HepG2 (cell line): Measurements from ENCODE around the gene GRHPR. TPM values are rescaled to one million over a fixed set of nuclear protein-coding genes. Genes with fewer than 3 reads are reported as not detected.

ENCODE experiments used
- AKAP8 ChIP-seq: sonication (generic); formaldehyde crosslinking; IDR thresholded peaks from 2 replicates; pipeline ENCODE4 v1.5.1; 2020; ENCODE audit warnings: mild to moderate bottlenecking, missing genetic modification reagents
- FOSL2 ChIP-seq: sonication (generic); formaldehyde crosslinking; IDR thresholded peaks from 2 replicates; pipeline ENCODE4 v1.4.0; 2020; ENCODE audit warnings: missing genetic modification reagents
- ISL2 ChIP-seq: sonication (generic); formaldehyde crosslinking; IDR thresholded peaks from 2 replicates; pipeline ENCODE4 v1.5.0; 2020; ENCODE audit warnings: missing genetic modification reagents
- KMT2B ChIP-seq: IDR thresholded peaks from 2 replicates; pipeline ENCODE4 v1.6.1; 2016; ENCODE audit warnings: missing genetic modification reagents, missing compliant biosample characterization
- MAFK ChIP-seq, 2 experiments: IDR thresholded peaks in 1 of 2; conservative IDR thresholded peaks in 1 of 2; 2 replicates each; pipeline ENCODE4 v1.6.1; 2011; ENCODE audit warnings: improper control_type of control experiment in 2 of 2, low read length in 2 of 2
- MAX ChIP-seq: IDR thresholded peaks from 2 replicates; pipeline ENCODE4 v1.6.1; 2012; ENCODE audit warnings: inconsistent platforms
- MXD4 ChIP-seq: IDR thresholded peaks from 2 replicates; pipeline ENCODE4 v1.6.1; 2016; ENCODE audit warnings: mild to moderate bottlenecking, missing biosample characterization, missing genetic modification reagents
- NFKB2 ChIP-seq: sonication (generic); formaldehyde crosslinking; IDR thresholded peaks from 2 replicates; pipeline ENCODE4 v1.4.0; 2020; ENCODE audit warnings: missing genetic modification reagents, borderline replicate concordance
- NRL ChIP-seq: sonication (generic); formaldehyde crosslinking; IDR thresholded peaks from 2 replicates; pipeline ENCODE4 v1.5.0; 2020; ENCODE audit warnings: missing genetic modification reagents, mild to moderate bottlenecking, moderate library complexity, borderline replicate concordance
- PCBP1 ChIP-seq: fragments of 200-400 bp; formaldehyde crosslinking; IDR thresholded peaks from 2 replicates; pipeline ENCODE4 v1.6.1; 2017; ENCODE audit warnings: mild to moderate bottlenecking, low read depth, low read length, borderline replicate concordance
- PHF8 ChIP-seq: sonication (generic); formaldehyde crosslinking; IDR thresholded peaks from 2 replicates; pipeline ENCODE4 v1.5.0; 2020; ENCODE audit warnings: missing genetic modification reagents
- RCOR2 ChIP-seq: IDR thresholded peaks from 2 replicates; pipeline ENCODE4 v1.6.1; 2016; ENCODE audit warnings: missing biosample characterization, missing genetic modification reagents
- SP5 ChIP-seq: IDR thresholded peaks from 2 replicates; pipeline ENCODE4 v1.6.1; 2016; ENCODE audit warnings: low read depth, borderline replicate concordance
- SSRP1 ChIP-seq: IDR thresholded peaks from 2 replicates; pipeline ENCODE4 v1.6.1; 2016; ENCODE audit warnings: control low read depth
- ZNF101 ChIP-seq: sonication (generic); formaldehyde crosslinking; IDR thresholded peaks from 2 replicates; pipeline ENCODE4 v1.4.0; 2020; ENCODE audit warnings: mild to moderate bottlenecking, low read depth, missing genetic modification reagents, borderline replicate concordance
- ZNF280B ChIP-seq: sonication (generic); formaldehyde crosslinking; IDR thresholded peaks from 2 replicates; pipeline ENCODE4 v1.5.0; 2020; ENCODE audit warnings: missing genetic modification reagents, mild to moderate bottlenecking, borderline replicate concordance
- ZNF362 ChIP-seq: sonication (generic); formaldehyde crosslinking; IDR thresholded peaks from 2 replicates; pipeline ENCODE4 v1.4.0; 2020; ENCODE audit warnings: missing genetic modification reagents, mild to moderate bottlenecking, borderline replicate concordance
- ZNF616 ChIP-seq: sonication (generic); formaldehyde crosslinking; IDR thresholded peaks from 2 replicates; pipeline ENCODE4 v1.5.0; 2020; ENCODE audit warnings: low read depth, mild to moderate bottlenecking, missing genetic modification reagents
- ZNF687 ChIP-seq: sonication (generic); formaldehyde crosslinking; IDR thresholded peaks from 2 replicates; pipeline ENCODE4 v1.5.1; 2020; ENCODE audit warnings: mild to moderate bottlenecking, missing genetic modification reagents, moderate library complexity
- ZNF703 ChIP-seq: sonication (generic); formaldehyde crosslinking; IDR thresholded peaks from 2 replicates; pipeline ENCODE4 v1.5.1; 2020; ENCODE audit warnings: missing genetic modification reagents, mild to moderate bottlenecking, moderate library complexity, borderline replicate concordance
- ZNF737 ChIP-seq: sonication (generic); formaldehyde crosslinking; IDR thresholded peaks from 2 replicates; pipeline ENCODE4 v1.5.0; 2020; ENCODE audit warnings: missing genetic modification reagents, mild to moderate bottlenecking, borderline replicate concordance
- ZNF773 ChIP-seq: sonication (generic); formaldehyde crosslinking; IDR thresholded peaks from 2 replicates; pipeline ENCODE4 v1.4.0; 2020; ENCODE audit warnings: missing genetic modification reagents, borderline replicate concordance
- ZNF841 ChIP-seq: sonication (generic); formaldehyde crosslinking; IDR thresholded peaks from 2 replicates; pipeline ENCODE4 v1.8.1; 2023; ENCODE audit warnings: missing genetic modification reagents, borderline replicate concordance
- polyA plus RNA-seq, 8 experiments: library from polyadenylated mRNA; depleted of rRNA in 3 of 8; stranded (reverse) in 7 of 8; unstranded in 1 of 8; fragments of >200 nt; fragmentation: Illumina TruSeq in 4 of 8; extraction: Trizol in 4 of 8; gene quantifications; 2 replicates each; pipeline versions ENCODE4 v1.2.1 to v1.2.3, GENCODE V29; 2011 to 2016; ENCODE audit warnings: low read depth in 4 of 8, missing spikeins in 1 of 8, mixed read lengths in 1 of 8; ENCODE audit not compliant: insufficient read depth in 1 of 8
- total RNA-seq, 5 experiments: library from RNA; depleted of rRNA; stranded (reverse); fragments of >200 nt; fragmentation: Illumina TruSeq; extraction: Trizol; gene quantifications; 2 replicates each; pipeline ENCODE4 v1.2.3, GENCODE V29; 2016; ENCODE audit warnings: low read depth in 1 of 5

The GRHPR gene
- total and polyA plus RNA-seq, 2 of the 13 experiments (the other 11 are each of a cell fraction or from before 2014, with no cell fraction given) = 113 to 115 TPM

- TF ChIP-seq ZNF841 (CRISPR knock-in tag) (no peak), ISL2 (CRISPR knock-in tag) (no peak), ZNF703 (CRISPR knock-in tag) (no peak), KMT2B (CRISPR knock-in tag) (0 out of 2 replicates have a peak, but pooled peaks have one; percentile 64), ZNF773 (CRISPR knock-in tag) (peak; percentile 39; the same call in 1 of the 2 replicates), NRL (0 out of 2 replicates have a peak, but pooled peaks have one; percentile 57), SP5 (CRISPR knock-in tag) (no peak), ZNF616 (CRISPR knock-in tag) (no peak), ZNF280B (0 out of 2 replicates have a peak, but pooled peaks have one; percentile 48), MAX (peak; percentile 71; the same call in 1 of the 2 replicates), ZNF687 (CRISPR knock-in tag) (peak; percentile 77), PHF8 (peak; percentile 73), FOSL2 (CRISPR knock-in tag) (peak; percentile 12; the same call in 1 of the 2 replicates), NFKB2 (CRISPR knock-in tag) (no peak), ZNF737 (CRISPR knock-in tag) (0 out of 2 replicates have a peak, but pooled peaks have one; percentile 81), MAFK (conservative IDR thresholded peaks at IDR 0.05 in 1 of 2, IDR thresholded peaks at IDR 0.05 in 1 of 2; ENCODE audit: low read length in 2 of 2) (no peak), SSRP1 (CRISPR knock-in tag) (no peak), RCOR2 (CRISPR knock-in tag) (no peak), PCBP1 (peak; percentile 39; the same call in 1 of the 2 replicates), ZNF101 (CRISPR knock-in tag) (no peak), ZNF362 (CRISPR knock-in tag) (no peak), MXD4 (CRISPR knock-in tag) (peak; percentile 46; the same call in 1 of the 2 replicates), AKAP8 (CRISPR knock-in tag) (peak; percentile 66; the same call in 1 of the 2 replicates)
Observed at GRCh38 chr9:37464426-37465248, 42.1 kb downstream of the GRHPR start (continued).
